Nephron (organoid): Measurements from ENCODE around the gene CYTH1.

Experiments
- H3K27ac Mint-ChIP-seq, 3 experiments: 2 replicates each; pipeline ENCODE4 v1.8.0; 2020; ENCODE audit warnings: mixed read lengths in 3 of 3, mild to moderate bottlenecking in 2 of 3, moderate library complexity in 1 of 3
- H3K27me3 Mint-ChIP-seq: 2 replicates; pipeline ENCODE4 v1.8.0; 2021; ENCODE audit warnings: low read depth, mild to moderate bottlenecking, moderate library complexity, mixed read lengths
- H3K36me3 Mint-ChIP-seq: 2 replicates; pipeline ENCODE4 v1.8.0; 2020; ENCODE audit warnings: low read depth, mixed read lengths
- H3K4me1 Mint-ChIP-seq: 2 replicates; pipeline ENCODE4 v1.8.0; 2020; ENCODE audit warnings: mixed read lengths
- H3K4me3 Mint-ChIP-seq, 3 experiments: 2 replicates each; pipeline ENCODE4 v1.8.0; 2020; ENCODE audit warnings: mild to moderate bottlenecking in 3 of 3, mixed read lengths in 3 of 3, moderate library complexity in 2 of 3
- H3K9me3 Mint-ChIP-seq: 2 replicates; pipeline ENCODE4 v1.8.0; 2020; ENCODE audit warnings: mixed read lengths
- TF ChIP-seq, protein P1 (sequence below), 3 experiments: fragments of 200-600 bp; sonication (generic); IDR thresholded peaks; one replicate each; pipeline ENCODE4 v1.5.0; 2021; ENCODE audit warnings: antibody characterized with exemption in 3 of 3; ENCODE audit not compliant: unreplicated experiment in 3 of 3

The CYTH1 gene

DNA sequence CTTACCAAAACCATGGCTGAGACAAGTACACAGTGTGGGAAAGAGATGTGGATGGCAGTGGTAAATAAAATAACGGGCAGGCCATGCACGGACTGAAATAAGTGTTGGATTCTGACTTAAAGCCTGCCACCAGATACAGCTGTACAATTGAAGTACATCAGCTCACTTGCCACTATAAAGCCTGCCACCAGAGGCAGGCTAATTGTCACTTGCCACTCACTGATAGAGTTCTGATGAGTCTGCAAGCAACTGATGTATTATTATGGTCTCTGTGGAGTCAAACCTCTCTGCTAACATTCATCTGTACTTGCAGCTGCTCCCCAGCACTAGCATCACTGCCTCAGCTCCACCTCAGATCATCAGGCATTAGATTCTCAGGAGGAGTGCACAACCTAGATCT, 93.0 kb downstream of the CYTH1 start:
- Mint-ChIP-seq H3K9me3 (peaks cover 4% of the 10 kb centered on the region), H3K4me1 (no peaks in the 10 kb centered on the region), H3K4me3 (no peak overlapping the region), H3K27ac (no peak overlapping the region), H3K27me3 (no peaks in the 10 kb centered on the region), H3K36me3 (peaks cover 71% of the 10 kb centered on the region)
- TF ChIP-seq, protein P1, sequence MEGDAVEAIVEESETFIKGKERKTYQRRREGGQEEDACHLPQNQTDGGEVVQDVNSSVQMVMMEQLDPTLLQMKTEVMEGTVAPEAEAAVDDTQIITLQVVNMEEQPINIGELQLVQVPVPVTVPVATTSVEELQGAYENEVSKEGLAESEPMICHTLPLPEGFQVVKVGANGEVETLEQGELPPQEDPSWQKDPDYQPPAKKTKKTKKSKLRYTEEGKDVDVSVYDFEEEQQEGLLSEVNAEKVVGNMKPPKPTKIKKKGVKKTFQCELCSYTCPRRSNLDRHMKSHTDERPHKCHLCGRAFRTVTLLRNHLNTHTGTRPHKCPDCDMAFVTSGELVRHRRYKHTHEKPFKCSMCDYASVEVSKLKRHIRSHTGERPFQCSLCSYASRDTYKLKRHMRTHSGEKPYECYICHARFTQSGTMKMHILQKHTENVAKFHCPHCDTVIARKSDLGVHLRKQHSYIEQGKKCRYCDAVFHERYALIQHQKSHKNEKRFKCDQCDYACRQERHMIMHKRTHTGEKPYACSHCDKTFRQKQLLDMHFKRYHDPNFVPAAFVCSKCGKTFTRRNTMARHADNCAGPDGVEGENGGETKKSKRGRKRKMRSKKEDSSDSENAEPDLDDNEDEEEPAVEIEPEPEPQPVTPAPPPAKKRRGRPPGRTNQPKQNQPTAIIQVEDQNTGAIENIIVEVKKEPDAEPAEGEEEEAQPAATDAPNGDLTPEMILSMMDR (IDR thresholded peaks at IDR 0.05; ENCODE audit: unreplicated experiment in 3 of 3), result no peak

DNA sequence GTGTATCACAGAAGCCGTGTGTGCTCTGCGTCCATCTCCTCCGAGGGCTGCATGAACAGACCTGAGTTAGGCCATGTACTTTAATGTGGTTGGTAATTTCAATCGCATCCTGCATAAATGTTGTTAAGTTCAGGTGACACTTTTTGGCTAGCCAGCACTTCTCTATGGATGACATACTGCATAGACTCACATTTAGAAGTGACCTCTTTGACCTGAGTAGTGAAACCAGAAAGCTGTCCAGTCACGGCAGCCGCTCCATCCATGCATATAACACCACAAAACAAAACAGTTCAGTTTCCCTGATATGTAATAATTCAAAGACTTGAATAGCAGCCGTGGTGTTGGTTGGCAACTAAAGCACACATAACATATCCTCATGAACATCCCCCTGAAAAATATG, 94.1 kb downstream of the CYTH1 start:
- no peak overlapping the region for H3K27ac Mint-ChIP-seq
- TF ChIP-seq, protein P1 (IDR thresholded peaks at IDR 0.05; ENCODE audit: unreplicated experiment in 3 of 3), result no peak
- peaks cover 63% of the 10 kb centered on the region for H3K36me3 Mint-ChIP-seq
- peaks cover 4% of the 10 kb centered on the region for H3K4me1 Mint-ChIP-seq
- no peak overlapping the region for H3K4me3 Mint-ChIP-seq
- H3K27me3 Mint-ChIP-seq, result no peaks in the 10 kb centered on the region
- H3K9me3 Mint-ChIP-seq, result peaks cover 4% of the 10 kb centered on the region

DNA sequence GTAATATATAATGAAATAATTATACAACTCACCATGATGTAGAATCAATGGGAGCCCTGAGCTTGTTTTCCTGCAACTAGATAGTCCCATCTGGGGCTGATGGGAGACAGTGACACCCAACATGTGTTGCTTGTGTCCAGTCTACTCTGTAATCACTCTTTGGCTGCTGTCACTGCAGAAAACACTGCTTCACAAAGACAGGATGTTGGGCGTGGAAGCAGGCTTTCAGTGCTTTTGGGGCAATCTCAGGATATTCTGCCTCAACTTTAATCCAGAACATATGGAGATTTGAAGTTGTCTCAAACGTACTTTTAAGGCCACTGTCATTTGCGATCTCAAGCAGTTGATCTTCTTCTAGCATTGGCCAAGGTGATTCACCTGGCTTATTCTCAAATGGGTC, 94.9 kb downstream of the CYTH1 start:
- TF ChIP-seq, protein P1 (IDR thresholded peaks at IDR 0.05; ENCODE audit: unreplicated experiment in 3 of 3), result no peak
- Mint-ChIP-seq H3K36me3 (peaks cover 55% of the 10 kb centered on the region), H3K27ac (no peak overlapping the region), H3K4me3 (no peak overlapping the region), H3K9me3 (peaks cover 4% of the 10 kb centered on the region), H3K27me3 (no peaks in the 10 kb centered on the region), H3K4me1 (peaks cover 13% of the 10 kb centered on the region)

DNA sequence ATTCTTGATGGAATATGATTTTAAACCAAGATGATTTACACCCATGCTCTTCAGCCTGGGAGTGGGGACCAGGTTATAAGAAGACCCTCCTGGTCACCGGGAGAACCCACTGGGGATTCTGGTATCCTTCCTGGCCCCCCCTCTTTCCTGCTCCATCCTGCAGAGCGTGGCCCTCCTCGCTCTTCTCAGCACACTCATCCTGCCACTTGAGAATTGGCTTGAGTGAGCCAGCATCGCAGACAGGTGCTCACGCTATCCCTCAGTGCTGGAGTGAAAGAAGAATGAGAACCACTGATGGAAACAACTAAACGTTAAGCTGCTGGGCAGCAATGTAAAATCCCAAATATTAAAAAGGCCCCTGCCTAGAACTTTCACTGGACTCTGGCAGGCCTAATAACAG, 98.0 kb downstream of the CYTH1 start:
- H3K4me1 Mint-ChIP-seq, result peaks cover 41% of the 10 kb centered on the region
- H3K36me3 Mint-ChIP-seq, result peaks cover 44% of the 10 kb centered on the region
- H3K27me3 Mint-ChIP-seq, result no peaks in the 10 kb centered on the region
- H3K27ac Mint-ChIP-seq, result no peak overlapping the region
- H3K9me3 Mint-ChIP-seq, result no peaks in the 10 kb centered on the region
- TF ChIP-seq, protein P1 (IDR thresholded peaks at IDR 0.05; ENCODE audit: unreplicated experiment in 3 of 3), result no peak
- no peak overlapping the region for H3K4me3 Mint-ChIP-seq

DNA sequence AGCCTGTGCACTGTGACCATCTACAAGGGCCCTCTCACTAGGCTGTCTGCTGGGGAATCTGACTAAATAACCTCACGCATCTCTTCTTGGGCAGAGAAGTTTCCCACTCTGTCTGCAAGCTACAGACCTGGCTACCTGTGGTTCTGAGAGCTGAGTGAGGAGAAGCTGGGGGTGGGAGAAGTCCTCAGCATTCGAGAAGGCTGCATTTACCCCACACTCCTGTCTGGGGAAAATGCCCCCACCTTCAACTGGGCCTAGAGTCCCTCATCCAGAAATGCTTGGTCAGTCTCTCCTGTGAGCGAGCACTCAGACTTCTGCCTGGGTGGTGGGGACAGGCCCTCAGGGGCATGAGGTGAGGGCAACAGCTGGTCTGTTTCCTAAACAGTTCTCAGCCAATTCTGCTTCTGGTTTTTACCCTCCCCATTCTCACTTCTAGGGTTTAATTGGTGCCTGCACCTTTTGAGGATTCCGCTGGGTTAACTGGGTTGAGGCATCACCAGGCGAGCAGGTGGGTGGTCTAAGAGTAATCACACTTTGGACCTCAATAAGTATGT, 98.6 kb downstream of the CYTH1 start:
- Mint-ChIP-seq H3K36me3 (peaks cover 44% of the 10 kb centered on the region), H3K4me3 (no peak overlapping the region), H3K9me3 (no peaks in the 10 kb centered on the region), H3K4me1 (peaks cover 43% of the 10 kb centered on the region), H3K27ac (peak overlapping the region in 1 of 3 experiments; percentile 15), H3K27me3 (no peaks in the 10 kb centered on the region)
- TF ChIP-seq, protein P1 (IDR thresholded peaks at IDR 0.05; ENCODE audit: unreplicated experiment in 3 of 3), result no peak

DNA sequence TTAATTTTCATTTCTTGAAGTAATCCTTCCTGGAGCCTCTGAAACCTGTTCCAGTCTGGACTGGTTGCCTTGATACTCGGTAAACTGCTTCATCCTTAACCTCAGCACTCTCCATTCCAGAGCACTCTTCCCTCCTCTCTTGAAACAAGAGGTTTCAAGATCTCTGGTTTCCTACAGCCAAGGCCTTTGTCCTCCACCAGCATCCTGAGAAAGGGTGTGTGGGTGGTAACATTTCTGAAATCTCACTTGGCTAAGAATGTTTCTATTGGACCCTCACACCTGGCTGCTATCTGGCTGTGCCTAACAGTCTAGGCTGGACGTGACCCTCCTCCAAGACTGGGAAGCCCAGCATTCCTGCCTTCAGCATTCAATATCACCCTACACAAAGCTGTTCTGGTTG, 99.7 kb downstream of the CYTH1 start:
- H3K27ac Mint-ChIP-seq, result peak overlapping the region in 1 of 3 experiments; percentile 15
- H3K9me3 Mint-ChIP-seq, result no peaks in the 10 kb centered on the region
- H3K4me1 Mint-ChIP-seq, result peaks cover 43% of the 10 kb centered on the region
- H3K4me3 Mint-ChIP-seq, result no peak overlapping the region
- no peaks in the 10 kb centered on the region for H3K27me3 Mint-ChIP-seq
- H3K36me3 Mint-ChIP-seq, result peaks cover 40% of the 10 kb centered on the region
- TF ChIP-seq, protein P1 (IDR thresholded peaks at IDR 0.05; ENCODE audit: unreplicated experiment in 3 of 3), result no peak
